Duodenal mucosa (tissue), 2 donors: ENCODE results near the gene ARFGAP3.

Source experiments
- H3K27ac ChIP-seq: one replicate; pipeline ENCODE4 v1.7.0; 2013; ENCODE audit warnings: low read depth, low read length
- H3K27me3 ChIP-seq, 2 donors: one replicate each; pipeline ENCODE4 v1.7.0; 2013; ENCODE audit warnings: low read length in 2 of 2, control low read depth in 1 of 2; ENCODE audit not compliant: insufficient read depth in 2 of 2, control insufficient read depth in 1 of 2
- H3K36me3 ChIP-seq, 2 donors: one replicate each; pipeline ENCODE4 v1.7.0; 2013; ENCODE audit warnings: low read length in 2 of 2, control low read depth in 1 of 2; ENCODE audit not compliant: insufficient read depth in 2 of 2, control insufficient read depth in 1 of 2
- H3K4me1 ChIP-seq, 2 donors: one replicate each; pipeline ENCODE4 v1.7.0; 2013; ENCODE audit warnings: low read length in 2 of 2, control low read depth in 1 of 2; ENCODE audit not compliant: insufficient read depth in 2 of 2, control insufficient read depth in 1 of 2
- H3K4me3 ChIP-seq, 2 donors: one replicate each; pipeline ENCODE4 v1.7.0; 2013; ENCODE audit warnings: low read length in 2 of 2, low read depth in 1 of 2
- H3K9ac ChIP-seq, 2 donors: one replicate each; pipeline ENCODE4 v1.7.0; 2013; ENCODE audit warnings: low read length in 2 of 2, low read depth in 1 of 2
- H3K9me3 ChIP-seq, 2 donors: one replicate each; pipeline ENCODE4 v1.7.0; 2013; ENCODE audit warnings: low read length in 2 of 2, control low read depth in 1 of 2; ENCODE audit not compliant: control insufficient read depth in 1 of 2

The ARFGAP3 gene, protein sequence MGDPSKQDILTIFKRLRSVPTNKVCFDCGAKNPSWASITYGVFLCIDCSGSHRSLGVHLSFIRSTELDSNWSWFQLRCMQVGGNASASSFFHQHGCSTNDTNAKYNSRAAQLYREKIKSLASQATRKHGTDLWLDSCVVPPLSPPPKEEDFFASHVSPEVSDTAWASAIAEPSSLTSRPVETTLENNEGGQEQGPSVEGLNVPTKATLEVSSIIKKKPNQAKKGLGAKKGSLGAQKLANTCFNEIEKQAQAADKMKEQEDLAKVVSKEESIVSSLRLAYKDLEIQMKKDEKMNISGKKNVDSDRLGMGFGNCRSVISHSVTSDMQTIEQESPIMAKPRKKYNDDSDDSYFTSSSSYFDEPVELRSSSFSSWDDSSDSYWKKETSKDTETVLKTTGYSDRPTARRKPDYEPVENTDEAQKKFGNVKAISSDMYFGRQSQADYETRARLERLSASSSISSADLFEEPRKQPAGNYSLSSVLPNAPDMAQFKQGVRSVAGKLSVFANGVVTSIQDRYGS

DNA sequence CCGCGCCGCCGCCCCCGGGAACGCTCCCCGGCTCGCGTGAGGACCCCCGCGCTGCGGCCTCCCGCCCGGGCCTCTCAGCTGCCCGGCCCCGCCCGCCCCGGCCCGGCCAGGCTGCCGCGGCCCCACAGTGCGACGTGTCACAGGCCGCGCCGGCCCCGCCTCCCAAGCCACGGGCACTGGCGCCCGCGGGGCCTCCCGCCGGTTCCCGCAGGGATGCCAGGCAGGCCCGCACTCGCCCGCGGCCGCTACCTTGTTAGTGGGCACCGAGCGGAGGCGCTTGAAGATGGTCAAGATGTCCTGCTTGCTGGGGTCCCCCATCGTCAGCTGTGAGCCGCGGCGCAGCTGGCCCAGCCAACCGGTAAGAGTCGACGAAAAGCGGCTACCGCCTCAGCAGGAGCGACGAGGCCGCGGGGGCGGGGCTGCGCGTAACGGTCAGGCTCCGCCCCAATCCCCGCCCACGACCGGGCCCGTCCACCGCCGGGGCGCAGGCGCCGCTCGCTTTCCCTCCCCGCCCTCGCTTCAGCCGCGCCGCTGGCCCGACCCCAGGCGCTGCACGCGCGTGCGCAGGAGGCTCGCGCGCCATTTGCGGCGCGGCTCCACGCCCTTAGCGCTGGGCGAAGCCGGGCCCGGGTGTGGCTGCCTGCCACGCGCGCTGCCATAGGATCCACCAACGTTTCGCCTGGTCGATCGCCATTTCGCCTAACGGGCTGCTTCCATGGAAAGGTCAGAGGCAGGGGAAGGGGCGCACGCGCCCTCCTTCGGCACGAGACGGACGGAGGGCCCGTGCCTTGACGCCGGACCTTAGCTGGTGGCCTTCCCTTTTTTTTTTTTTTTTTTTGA is at the start of gene ARFGAP3:
ARFGAP3 (minus strand) TSS at position 409 of the 840 bp plus-strand sequence; CDS start at position 318, 91 bp downstream.
- Histone ChIP-seq H3K27ac (peak within 1 kb of the TSS; percentile 97), H3K4me1 (peaks cover 5 to 8% of the 10 kb centered on the region in 2 donors), H3K27me3 (no peaks in the 10 kb centered on the region), H3K9me3 (no peaks in the 10 kb centered on the region), H3K9ac (peak within 1 kb of the TSS; percentile 85 to 88), H3K4me3 (peak within 1 kb of the TSS; percentile 91 to 95), H3K36me3 (no peaks in the 10 kb centered on the region)

DNA sequence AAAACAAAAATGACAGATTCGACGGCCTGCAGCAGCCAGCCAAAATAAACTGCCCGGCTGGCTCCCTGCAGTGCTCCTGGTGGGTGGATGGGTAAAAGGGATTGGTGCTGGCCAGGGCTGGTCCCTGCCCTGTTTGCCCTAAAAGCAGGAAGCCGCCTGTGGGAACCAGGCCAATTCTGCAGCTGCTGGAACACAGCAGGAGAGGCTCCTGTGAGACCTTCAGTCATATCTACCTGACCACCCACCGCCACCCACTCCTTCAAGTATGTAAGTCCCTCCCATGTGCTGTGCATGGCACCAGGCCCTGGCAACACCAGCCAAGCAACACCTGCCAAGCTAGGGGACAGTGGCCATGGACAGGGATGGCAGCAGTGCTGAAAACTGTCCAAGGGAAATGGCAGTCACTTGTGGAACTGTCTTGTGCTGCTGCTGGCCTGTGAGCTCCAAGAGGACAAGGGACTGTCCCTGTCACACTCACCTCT is 48.7 kb upstream of the ARFGAP3 start:
- no peak overlapping the region for H3K9ac ChIP-seq
- H3K9me3 ChIP-seq, result no peaks in the 10 kb centered on the region
- H3K27ac ChIP-seq, result peak overlapping the region; percentile 43
- H3K4me1 ChIP-seq, result peaks cover 18 to 33% of the 10 kb centered on the region in 2 donors
- peaks cover 24 to 34% of the 10 kb centered on the region in 2 donors for H3K36me3 ChIP-seq
- H3K4me3 ChIP-seq, result no peak overlapping the region
- H3K27me3 ChIP-seq, result no peaks in the 10 kb centered on the region

DNA sequence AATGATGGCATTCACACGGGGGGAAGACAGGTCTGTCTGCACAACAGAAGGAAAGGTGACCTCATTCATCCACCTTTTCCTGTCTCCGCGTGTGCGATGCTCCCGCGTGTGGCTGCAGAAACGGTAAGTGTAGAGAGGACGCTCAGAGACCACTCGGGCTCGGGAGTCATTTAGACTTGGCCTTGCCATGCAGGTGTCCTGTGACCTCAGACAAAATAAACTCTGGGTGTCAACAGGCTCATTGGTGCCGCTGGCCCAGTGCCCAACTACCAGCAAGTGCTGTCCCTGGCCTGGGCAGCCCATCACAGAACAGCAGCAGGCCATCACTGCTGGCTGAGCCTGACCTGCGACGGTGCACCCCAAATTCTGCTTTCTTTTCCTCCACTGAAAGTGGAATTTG is 48.1 kb upstream of the ARFGAP3 start:
- Histone ChIP-seq H3K4me1 (peaks cover 18 to 33% of the 10 kb centered on the region in 2 donors), H3K9ac (no peak overlapping the region), H3K4me3 (no peak overlapping the region), H3K27ac (no peak overlapping the region), H3K9me3 (no peaks in the 10 kb centered on the region), H3K27me3 (no peaks in the 10 kb centered on the region), H3K36me3 (peaks cover 22 to 30% of the 10 kb centered on the region in 2 donors)

DNA sequence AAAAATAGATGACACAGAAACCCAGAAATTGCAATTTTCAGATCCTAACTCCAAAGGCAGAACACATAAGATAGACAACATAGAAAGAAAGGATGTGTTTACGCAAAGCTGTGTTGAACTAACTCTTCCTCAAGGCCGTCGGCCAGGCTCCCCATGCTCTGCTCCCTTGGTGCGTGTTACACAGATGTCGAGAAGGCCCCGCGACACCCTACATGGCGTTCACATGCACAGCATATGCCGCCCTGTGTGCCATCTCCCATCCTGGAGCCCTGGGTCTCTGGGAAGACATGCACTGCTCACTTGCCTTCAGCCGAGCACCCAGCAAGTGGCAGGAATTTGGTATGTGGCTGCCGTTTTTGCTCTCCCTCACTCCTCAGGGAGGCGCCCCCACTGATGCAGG is 47.0 kb upstream of the ARFGAP3 start:
- Histone ChIP-seq H3K4me3 (no peak overlapping the region), H3K9ac (no peak overlapping the region), H3K27me3 (no peaks in the 10 kb centered on the region), H3K4me1 (peaks cover 18 to 33% of the 10 kb centered on the region in 2 donors), H3K27ac (no peak overlapping the region), H3K36me3 (peaks cover 14 to 24% of the 10 kb centered on the region in 2 donors), H3K9me3 (no peaks in the 10 kb centered on the region)

DNA sequence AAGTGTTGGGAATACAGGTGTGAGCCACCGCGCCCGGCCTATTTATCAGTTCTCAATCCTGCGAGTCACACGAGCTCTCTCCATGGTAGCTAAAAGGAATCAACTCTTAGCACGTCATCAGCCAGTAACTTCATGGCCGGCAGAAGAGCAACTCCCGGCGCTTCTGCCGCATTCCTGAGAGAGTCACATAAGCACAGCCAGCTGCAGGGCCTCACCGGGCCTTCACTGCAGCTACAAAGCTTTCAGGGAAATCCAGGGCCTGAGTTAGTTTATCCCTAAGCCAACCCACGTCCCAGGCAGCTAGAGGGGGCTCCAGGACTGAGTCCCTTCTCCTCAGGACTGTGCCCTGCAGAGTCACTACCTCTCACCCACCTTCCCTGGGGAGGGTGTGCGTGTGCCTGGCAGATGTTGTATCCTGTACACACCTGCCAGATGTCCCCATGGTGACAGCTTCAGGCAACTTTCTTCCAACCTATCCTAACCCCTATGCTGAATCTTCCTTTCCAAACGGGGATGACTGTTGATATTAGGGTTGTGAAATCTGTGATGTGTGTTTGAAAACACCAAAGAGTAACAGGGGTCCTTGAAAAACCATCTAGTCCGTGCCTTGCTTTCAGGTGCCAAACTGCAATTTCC is 45.9 kb upstream of the ARFGAP3 start:
- Histone ChIP-seq H3K4me3 (no peak overlapping the region), H3K9ac (no peak overlapping the region), H3K9me3 (no peaks in the 10 kb centered on the region), H3K4me1 (peaks cover 13 to 25% of the 10 kb centered on the region in 2 donors), H3K27me3 (no peaks in the 10 kb centered on the region), H3K27ac (no peak overlapping the region), H3K36me3 (peaks cover 14 to 23% of the 10 kb centered on the region in 2 donors)

DNA sequence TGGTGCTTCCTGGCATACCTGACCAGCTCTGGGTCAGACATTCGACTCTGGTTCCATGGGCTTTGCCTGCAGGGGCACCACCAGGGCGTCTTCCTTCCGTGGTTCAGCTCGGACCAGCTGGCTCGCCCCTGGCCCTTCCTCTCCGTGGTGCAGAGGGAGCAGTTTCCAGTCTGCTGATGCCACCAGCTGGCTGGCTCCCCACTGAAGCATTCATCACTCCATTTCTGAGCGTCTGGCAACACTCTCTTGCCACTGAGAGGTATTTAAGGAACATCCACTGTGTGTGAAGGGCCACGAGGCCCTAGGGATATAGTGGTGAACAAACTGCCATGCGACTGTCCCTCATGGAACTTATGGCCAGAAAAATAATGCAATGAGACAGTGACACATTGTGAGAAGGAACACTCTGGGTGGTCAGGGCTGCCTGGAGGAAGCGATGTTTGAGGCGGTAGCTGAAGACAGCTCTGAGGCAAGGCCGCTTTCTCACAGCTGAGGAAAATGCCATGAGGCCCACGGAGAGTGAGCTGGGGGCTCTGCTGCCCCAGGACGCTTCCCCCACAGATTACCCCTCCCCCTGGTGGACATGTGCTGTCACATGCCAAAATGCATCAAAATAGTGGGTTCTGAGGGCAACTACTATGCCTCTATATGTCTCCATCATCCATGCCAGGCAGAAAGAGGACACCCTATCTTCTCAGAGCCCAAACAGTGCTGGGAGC is 44.9 kb upstream of the ARFGAP3 start:
- Histone ChIP-seq H3K4me3 (no peak overlapping the region), H3K9ac (no peak overlapping the region), H3K4me1 (peaks cover 13 to 16% of the 10 kb centered on the region in 2 donors), H3K9me3 (no peaks in the 10 kb centered on the region), H3K36me3 (peaks cover 9 to 20% of the 10 kb centered on the region in 2 donors), H3K27ac (no peak overlapping the region), H3K27me3 (no peaks in the 10 kb centered on the region)

DNA sequence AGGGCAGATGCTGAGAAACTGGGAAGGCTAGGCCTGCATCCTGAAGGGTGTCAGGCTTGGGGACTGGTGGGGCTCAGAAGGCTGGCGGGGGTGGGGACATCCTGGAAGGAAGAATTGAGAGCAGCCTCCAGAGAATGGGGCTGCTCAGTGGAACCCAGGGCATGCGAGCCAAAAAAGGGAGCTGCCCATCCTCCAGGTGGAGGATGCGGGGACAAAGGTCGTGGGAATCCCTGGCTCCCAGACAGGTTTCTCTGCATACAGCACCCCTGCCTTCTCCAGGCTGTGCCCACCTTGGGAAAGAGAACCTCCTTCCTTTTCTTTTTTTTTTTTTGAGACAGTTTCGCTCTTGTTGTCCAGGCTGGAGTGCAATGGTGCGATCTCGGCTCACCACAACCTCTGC is 40.9 kb upstream of the ARFGAP3 start:
- Histone ChIP-seq H3K27me3 (no peaks in the 10 kb centered on the region), H3K4me1 (peaks cover 13 to 28% of the 10 kb centered on the region in 2 donors), H3K9me3 (no peaks in the 10 kb centered on the region), H3K36me3 (peaks cover 4 to 26% of the 10 kb centered on the region in 2 donors), H3K27ac (no peak overlapping the region), H3K4me3 (no peak overlapping the region), H3K9ac (no peak overlapping the region)

DNA sequence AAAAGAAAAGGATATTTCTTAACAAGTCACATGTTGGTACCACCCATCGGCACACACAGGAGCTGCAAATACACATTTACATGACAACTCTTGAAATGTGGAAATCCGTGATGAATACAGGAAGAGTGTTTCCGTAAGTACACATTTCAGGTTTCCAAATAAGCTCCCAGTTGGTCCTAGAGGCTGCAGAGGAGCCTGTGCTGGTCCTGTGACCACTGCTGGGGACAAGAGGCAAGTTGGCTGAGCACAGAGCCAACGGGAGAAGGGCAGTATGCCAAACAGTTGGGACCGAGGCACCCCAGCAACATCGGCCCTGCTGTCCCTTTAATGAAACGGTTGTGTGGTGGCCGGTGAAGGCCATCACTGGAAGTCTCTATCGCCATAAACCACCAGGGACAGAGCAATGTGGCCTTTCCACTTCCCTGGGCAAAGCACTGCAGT is 38.5 kb upstream of the ARFGAP3 start:
- H3K4me3 ChIP-seq, result no peak overlapping the region
- no peak overlapping the region for H3K9ac ChIP-seq
- H3K4me1 ChIP-seq, result peaks cover 24 to 40% of the 10 kb centered on the region in 2 donors
- H3K9me3 ChIP-seq, result no peaks in the 10 kb centered on the region
- H3K27ac ChIP-seq, result no peak overlapping the region
- H3K36me3 ChIP-seq, result peaks cover 5 to 28% of the 10 kb centered on the region in 2 donors
- no peaks in the 10 kb centered on the region for H3K27me3 ChIP-seq

DNA sequence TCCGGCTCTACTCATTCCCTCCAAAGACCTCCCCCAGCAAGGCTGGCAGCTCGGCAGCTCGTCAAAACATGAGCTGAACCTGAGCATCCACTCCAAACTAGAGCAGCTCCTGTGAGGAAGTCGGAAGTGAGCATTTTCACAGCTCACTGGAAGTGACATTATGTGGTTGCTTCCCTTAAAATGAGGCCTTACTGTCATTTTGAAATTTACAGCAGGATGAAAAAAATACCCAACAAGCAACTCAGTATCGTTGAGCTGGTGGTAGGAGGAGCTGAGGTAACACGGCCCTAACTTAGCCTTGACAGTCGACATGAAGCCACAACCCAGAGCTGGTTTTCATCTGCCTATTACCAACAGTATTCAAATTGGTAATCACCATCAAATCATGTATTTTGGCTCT is 38.0 kb upstream of the ARFGAP3 start:
- H3K9ac ChIP-seq, result peak overlapping the region in 1 of 2 donors; percentile 0
- H3K36me3 ChIP-seq, result peaks cover 5 to 31% of the 10 kb centered on the region in 2 donors
- H3K27me3 ChIP-seq, result no peaks in the 10 kb centered on the region
- H3K27ac ChIP-seq, result no peak overlapping the region
- H3K4me3 ChIP-seq, result no peak overlapping the region
- peaks cover 24 to 40% of the 10 kb centered on the region in 2 donors for H3K4me1 ChIP-seq
- H3K9me3 ChIP-seq, result no peaks in the 10 kb centered on the region
